Skeletal muscle cell (primary cell): ENCODE measurements around the gene IL17B.

Experiments used
- DNase-seq: peaks from one replicate; pipeline ENCODE4 v3.0.0-alpha.2; 2010; ENCODE audit warnings: low read depth
- H3K4me3 ChIP-seq: 2 replicates; pipeline ENCODE4 v1.5.1; 2011; ENCODE audit warnings: low read depth, mild to moderate bottlenecking, control low read depth, low read length, moderate library complexity

The IL17B gene

DNA sequence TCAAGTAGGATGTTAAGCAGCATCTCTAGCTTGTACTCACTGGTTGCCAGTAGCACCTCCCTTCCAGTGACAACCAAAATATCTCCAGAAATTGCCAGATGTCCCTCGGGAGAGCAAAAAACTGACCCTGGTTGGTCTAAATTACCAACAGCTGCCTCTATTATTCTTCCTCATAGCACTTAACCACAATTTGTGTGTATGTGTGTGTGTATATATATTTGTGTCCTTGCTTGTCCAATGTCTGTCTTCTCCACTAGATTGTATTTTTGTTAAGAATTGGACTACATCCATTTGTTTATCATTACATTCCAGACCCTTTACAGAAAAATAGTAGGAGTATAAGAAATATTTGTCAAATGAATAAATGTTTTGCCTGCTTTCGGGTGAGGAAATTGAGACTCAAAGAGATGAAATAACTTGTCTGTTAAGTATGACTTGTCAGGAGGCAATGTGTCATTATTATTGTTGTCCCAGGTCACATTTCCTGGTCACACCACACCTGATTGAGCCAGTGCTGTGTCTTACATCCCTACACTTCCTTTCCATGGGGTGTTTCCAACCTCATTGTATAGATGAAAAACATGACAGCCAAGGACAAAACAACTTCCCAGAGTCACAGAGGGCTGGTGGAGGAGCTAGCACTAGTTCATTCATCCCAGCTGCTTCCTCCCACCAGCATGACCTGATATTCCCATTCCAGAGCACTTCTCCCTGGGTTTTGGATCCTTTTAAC lies 45.2 kb downstream of the IL17B start:
- no peak overlapping the region for H3K4me3 ChIP-seq
- DNase-seq = no peak

DNA sequence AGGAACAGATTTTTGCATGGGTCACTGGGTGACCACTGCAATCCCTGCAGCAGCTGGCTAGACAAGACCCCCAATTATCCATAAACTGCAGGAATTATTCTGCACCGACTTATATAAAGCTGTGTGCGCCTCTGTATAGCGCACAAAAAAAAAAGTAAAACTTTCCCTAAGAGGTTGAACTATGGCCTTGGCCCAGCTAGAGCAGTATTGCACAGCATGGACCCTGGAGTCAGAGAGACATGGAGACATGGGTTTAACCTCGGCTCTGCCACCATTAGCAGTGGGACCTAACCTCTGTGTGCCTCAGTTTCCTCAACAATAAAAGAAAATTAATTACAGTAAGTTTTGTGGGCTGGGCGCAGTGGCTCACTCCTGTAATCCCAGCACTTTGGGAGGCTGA lies 50.9 kb downstream of the IL17B start:
- no peak for DNase-seq
- H3K4me3 ChIP-seq = no peak overlapping the region

DNA sequence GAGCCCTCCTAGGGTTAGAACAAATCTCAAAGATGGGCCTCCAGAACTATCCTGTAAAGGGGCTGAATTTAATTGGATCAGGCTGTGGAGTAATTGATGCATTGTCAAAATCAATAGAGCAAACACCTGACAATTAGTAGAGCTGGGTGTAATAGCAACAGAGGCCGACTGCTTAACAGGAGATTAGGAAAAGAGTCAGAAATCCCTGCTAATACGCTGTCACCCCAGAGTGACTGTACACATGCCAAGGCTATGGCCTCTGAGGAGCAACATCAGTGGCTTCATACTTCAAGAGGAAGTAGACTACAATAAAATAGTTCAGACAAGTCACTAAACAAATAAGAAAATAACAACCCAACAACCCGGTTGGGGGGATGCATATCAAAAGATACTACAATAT lies 52.5 kb downstream of the IL17B start:
- H3K4me3 ChIP-seq = no peak overlapping the region
- no peak for DNase-seq

DNA sequence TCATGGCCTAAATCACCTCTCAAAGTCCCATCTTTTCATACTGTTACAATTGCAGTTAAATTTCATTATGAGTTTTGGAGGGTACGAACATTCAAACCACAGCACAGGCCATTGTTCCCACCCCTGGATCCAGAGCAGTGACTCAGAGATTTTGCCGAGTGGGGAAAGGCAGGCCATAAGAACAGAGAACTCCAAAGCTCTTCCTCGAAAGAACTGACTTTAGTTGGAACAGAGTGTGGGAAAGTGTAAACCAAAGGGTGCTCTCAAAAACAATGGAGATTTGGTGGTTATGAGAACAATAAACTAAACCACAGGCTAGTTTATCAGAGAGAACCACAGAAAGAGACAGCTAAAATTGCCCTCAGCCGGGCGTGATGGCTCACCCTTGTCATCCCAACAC lies 53.2 kb downstream of the IL17B start:
- no peak for DNase-seq
- no peak overlapping the region for H3K4me3 ChIP-seq

DNA sequence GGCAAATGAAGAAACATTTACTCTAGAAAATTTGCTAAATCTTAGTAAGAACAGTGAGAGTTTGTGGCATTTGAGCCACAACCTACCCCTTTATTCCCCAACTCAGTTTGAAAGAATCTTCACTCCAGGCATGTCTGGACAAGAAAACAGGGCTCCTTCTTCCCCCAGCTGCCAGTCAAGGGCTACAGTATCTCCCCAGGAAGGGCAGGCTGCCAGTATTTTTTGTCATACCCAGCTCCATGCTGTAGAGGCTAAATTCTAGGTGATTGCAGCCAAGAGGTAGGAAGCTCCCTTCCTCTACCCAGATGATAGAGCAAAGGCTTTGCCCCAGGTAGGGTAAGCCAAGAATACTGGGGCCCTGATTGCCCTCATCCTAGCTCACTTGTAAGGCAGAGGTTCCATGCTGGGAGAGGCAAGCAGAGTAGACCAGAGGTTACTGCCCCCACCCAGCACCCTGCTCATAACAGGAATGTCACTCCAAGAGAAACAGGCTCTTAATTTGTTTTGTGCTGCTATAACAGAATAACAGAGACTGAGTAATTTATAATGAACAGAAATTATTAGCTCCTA lies 53.8 kb downstream of the IL17B start:
- DNase-seq = no peak
- H3K4me3 ChIP-seq = no peak overlapping the region

DNA sequence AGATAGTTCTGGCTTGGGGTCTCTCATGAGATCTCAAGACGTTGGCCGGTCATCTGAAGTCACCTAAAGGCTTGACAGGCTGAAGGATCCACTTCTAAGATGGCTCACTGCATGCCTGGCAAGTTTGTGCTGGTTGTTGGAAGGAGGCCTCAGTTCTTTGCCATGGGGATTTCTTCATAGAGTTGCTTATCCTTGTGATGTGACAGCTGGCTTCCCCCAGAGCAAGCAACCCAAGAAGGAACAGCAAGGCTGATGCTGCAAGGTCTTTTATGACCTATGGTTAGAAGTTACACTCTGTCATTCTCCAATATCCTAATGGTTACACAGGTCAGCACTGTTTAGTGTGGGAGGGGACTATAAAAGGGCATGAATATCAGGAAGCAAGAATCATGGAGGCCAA lies 54.5 kb downstream of the IL17B start:
- H3K4me3 ChIP-seq = no peak overlapping the region
- DNase-seq = no peak
